Measurements from ENCODE around the gene INPP4A.

- TF ChIP-seq MAX (IDR thresholded peaks at IDR 0.05) = no peak
- no peak for TF ChIP-seq MAFK (IDR thresholded peaks at IDR 0.05; ENCODE audit: partially characterized antibody)
- TF ChIP-seq POLR2AphosphoS2 (conservative IDR thresholded peaks at IDR 0.05; ENCODE audit: low read length) = no peak
- no peak for TF ChIP-seq MYC (IDR thresholded peaks at IDR 0.05; ENCODE audit: borderline replicate concordance, low read length)
- no peak for TF ChIP-seq CTCF (IDR thresholded peaks at IDR 0.05)
- no peak for TF ChIP-seq USF2 (IDR thresholded peaks at IDR 0.05)
- no peak for TF ChIP-seq POLR2A (IDR thresholded peaks at IDR 0.05; ENCODE audit: low read length)
- TF ChIP-seq NPAS2 (CRISPR knock-in tag; IDR thresholded peaks at IDR 0.05; ENCODE audit: borderline replicate concordance) = no peak
- no peak for TF ChIP-seq BHLHE40 (IDR thresholded peaks at IDR 0.05; ENCODE audit: low read depth, low read length)
- no peak for TF ChIP-seq ZC3H11A (IDR thresholded peaks at IDR 0.05)
- TF ChIP-seq RAD21 (conservative IDR thresholded peaks at IDR 0.05 in 1 of 2, IDR thresholded peaks at IDR 0.05 in 1 of 2) = no peak
- TF ChIP-seq REST (IDR thresholded peaks at IDR 0.05) = no peak
- TF ChIP-seq MAZ (IDR thresholded peaks at IDR 0.05; ENCODE audit: borderline replicate concordance, low read depth, low read length) = no peak
Measured at GRCh38 chr2:98521266-98521665, 76.6 kb downstream of the INPP4A start.
